GM23338 (cell line): ENCODE results near the gene MBNL1. TPM values are rescaled to one million over a fixed set of nuclear protein-coding genes. Genes with fewer than 3 reads are reported as not detected.

ENCODE experiments used
- ATAC-seq: fragments of 200-7000 bp; cut with Tn5 transposase; 3 replicates; pipeline ENCODE4 v1.9.1; 2020
- DNase-seq: peaks from one replicate; pipeline ENCODE4 v3.0.0-alpha.2; 2015; ENCODE audit warnings: low spot score
- H2AFZ ChIP-seq: fragments of 200-600 bp; sonication (generic); 2 replicates; pipeline ENCODE4 v1.8.0; 2016; ENCODE audit warnings: antibody characterized with exemption, mild to moderate bottlenecking, moderate library complexity
- H3F3A ChIP-seq: fragments of 200-600 bp; sonication (generic); replicated peaks from 2 replicates; pipeline ENCODE4 v1.8.0; 2017; ENCODE audit warnings: antibody characterized with exemption, mixed run types, low read depth
- H3K27ac ChIP-seq: fragments of 200-600 bp; sonication (generic); 2 replicates; pipeline ENCODE4 v1.6.1; 2016; ENCODE audit warnings: low read depth
- H3K27me3 ChIP-seq: fragments of 200-600 bp; sonication (generic); 2 replicates; pipeline ENCODE4 v1.8.0; 2016; ENCODE audit warnings: mild to moderate bottlenecking, mixed run types, moderate library complexity; ENCODE audit not compliant: insufficient read depth
- H3K36me3 ChIP-seq: fragments of 200-600 bp; sonication (generic); 2 replicates; pipeline ENCODE4 v1.8.0; 2016; ENCODE audit warnings: mild to moderate bottlenecking; ENCODE audit not compliant: insufficient read depth
- H3K4me1 ChIP-seq: fragments of 200-600 bp; sonication (generic); 2 replicates; pipeline ENCODE4 v1.8.0; 2016; ENCODE audit warnings: mild to moderate bottlenecking, moderate library complexity; ENCODE audit not compliant: insufficient read depth
- H3K4me2 ChIP-seq: fragments of 200-600 bp; sonication (generic); 2 replicates; pipeline ENCODE4 v1.7.1; 2017; ENCODE audit warnings: mixed run types
- H3K4me3 ChIP-seq: fragments of 200-600 bp; sonication (generic); 2 replicates; pipeline ENCODE4 v1.6.1; 2016; ENCODE audit warnings: mixed run types
- H3K79me2 ChIP-seq: fragments of 200-600 bp; sonication (generic); replicated peaks from 2 replicates; pipeline ENCODE4 v1.8.0; 2017; ENCODE audit warnings: mild to moderate bottlenecking; ENCODE audit not compliant: insufficient read depth
- H3K9me2 ChIP-seq: fragments of 200-600 bp; sonication (generic); 2 replicates; pipeline ENCODE4 v1.8.0; 2017; ENCODE audit not compliant: insufficient read depth
- H4K20me1 ChIP-seq: fragments of 200-600 bp; sonication (generic); replicated peaks from 2 replicates; pipeline ENCODE4 v1.8.0; 2017; ENCODE audit warnings: mild to moderate bottlenecking; ENCODE audit not compliant: insufficient read depth
- H3K27ac Mint-ChIP-seq: 2 replicates; pipeline ENCODE4 v1.8.0; 2020; ENCODE audit warnings: inconsistent platforms, mild to moderate bottlenecking, moderate library complexity, mixed read lengths
- H3K27me3 Mint-ChIP-seq: 3 replicates; pipeline ENCODE4 v1.8.0; 2022; ENCODE audit warnings: low read depth, mild to moderate bottlenecking, moderate library complexity, mixed read lengths, inconsistent platforms; ENCODE audit not compliant: insufficient read depth, poor library complexity
- H3K36me3 Mint-ChIP-seq: 3 replicates; pipeline ENCODE4 v1.8.0; 2021; ENCODE audit warnings: low read depth, mild to moderate bottlenecking, inconsistent platforms, moderate library complexity, mixed read lengths
- H3K4me1 Mint-ChIP-seq: 3 replicates; pipeline ENCODE4 v1.8.0; 2020; ENCODE audit warnings: mild to moderate bottlenecking, inconsistent platforms, mixed read lengths
- H3K4me3 Mint-ChIP-seq: 3 replicates; pipeline ENCODE4 v1.8.0; 2021; ENCODE audit warnings: moderate library complexity, mild to moderate bottlenecking, inconsistent platforms, mixed read lengths
- H3K9me3 Mint-ChIP-seq: 3 replicates; pipeline ENCODE4 v1.8.0; 2020; ENCODE audit warnings: moderate library complexity, mild to moderate bottlenecking, inconsistent platforms, mixed read lengths
- CREB1 ChIP-seq: fragments of 250-450 bp; sonication (Bioruptor Pico); IDR thresholded peaks from 2 replicates; pipeline ENCODE4 v1.5.0; 2020; ENCODE audit warnings: low read depth, mild to moderate bottlenecking, moderate library complexity
- EZH2 ChIP-seq: fragments of 200-600 bp; sonication (generic); IDR thresholded peaks from one replicate; pipeline ENCODE4 v1.8.0; 2017; ENCODE audit warnings: antibody characterized with exemption, mild to moderate bottlenecking, low read depth; ENCODE audit not compliant: unreplicated experiment
- JUNB ChIP-seq: IDR thresholded peaks from one replicate; pipeline ENCODE4 v1.6.1; 2016; ENCODE audit warnings: antibody characterized with exemption; ENCODE audit not compliant: unreplicated experiment
- NANOG ChIP-seq: IDR thresholded peaks from 2 replicates; pipeline ENCODE4 v1.6.1; 2016; ENCODE audit warnings: antibody characterized with exemption, borderline replicate concordance
- REST ChIP-seq: IDR thresholded peaks from one replicate; pipeline ENCODE4 v1.6.1; 2018; ENCODE audit warnings: antibody characterized with exemption; ENCODE audit not compliant: unreplicated experiment
- STAT1 ChIP-seq: IDR thresholded peaks from one replicate; pipeline ENCODE4 v1.6.1; 2016; ENCODE audit warnings: antibody characterized with exemption; ENCODE audit not compliant: unreplicated experiment
- ZNF114 ChIP-seq: fragments of 250-450 bp; sonication (Bioruptor Pico); IDR thresholded peaks from 2 replicates; pipeline ENCODE4 v1.5.0; 2020; ENCODE audit warnings: mild to moderate bottlenecking, moderate library complexity
- polyA plus RNA-seq: library from polyadenylated mRNA; unstranded; fragments of >200 nt; fragmentation: Nextera tagmentation; extraction: Ambion mirVana; gene quantifications from 2 replicates; pipeline ENCODE4 v1.2.1, GENCODE V29; 2016
- total RNA-seq: library from RNA; depleted of rRNA; stranded (reverse); fragments of >200 nt; shearing (Covaris generic); gene quantifications from 2 replicates; pipeline ENCODE4 v1.2.3, GENCODE V29; 2014

Gene MBNL1
- total and polyA plus RNA-seq, 2 experiments from 2014 or later = 9.4 to 23.2 TPM

GRCh38 chr3:152346740-152347139, 78.0 kb downstream of the MBNL1 start:
- no peak overlapping the region for H3K4me2 ChIP-seq
- ATAC-seq = no peak
- H3K9me2 ChIP-seq = no peaks in the 10 kb centered on the region
- H4K20me1 ChIP-seq = no peaks in the 10 kb centered on the region
- H2AFZ ChIP-seq = no peak overlapping the region
- no peaks in the 10 kb centered on the region for H3F3A ChIP-seq
- Mint-ChIP-seq H3K36me3 (no peaks in the 10 kb centered on the region), H3K4me1 (peaks cover 10% of the 10 kb centered on the region; the same call in 2 of the 3 replicates), H3K9me3 (no peaks in the 10 kb centered on the region), H3K27me3 (no peaks in the 10 kb centered on the region), H3K27ac (no peak overlapping the region), H3K4me3 (no peak overlapping the region)
- no peaks in the 10 kb centered on the region for H3K36me3 ChIP-seq
- no peak for DNase-seq
- no peak for TF ChIP-seq REST
- TF ChIP-seq ZNF114 = no peak
- TF ChIP-seq JUNB = no peak
- no peak for TF ChIP-seq EZH2
- no peak for TF ChIP-seq CREB1 (CRISPR knock-in tag)
- TF ChIP-seq NANOG = no peak
- TF ChIP-seq STAT1 = no peak
- no peak overlapping the region for H3K27ac ChIP-seq
- no peak overlapping the region for H3K4me3 ChIP-seq
- no peaks in the 10 kb centered on the region; the same call in 1 of the 2 replicates for H3K4me1 ChIP-seq
- H3K27me3 ChIP-seq = no peaks in the 10 kb centered on the region
- H3K79me2 ChIP-seq = 0 out of 2 replicates have a peak, but pooled peaks cover 5% of the 10 kb centered on the region

- Histone ChIP-seq H3K4me3 (no peak overlapping the region), H3K4me2 (no peak overlapping the region), H3K27ac (no peak overlapping the region), H3K9me2 (no peaks in the 10 kb centered on the region), H3F3A (no peaks in the 10 kb centered on the region), H3K4me1 (no peaks in the 10 kb centered on the region; the same call in 1 of the 2 replicates), H3K36me3 (no peaks in the 10 kb centered on the region), H2AFZ (no peak overlapping the region), H3K27me3 (no peaks in the 10 kb centered on the region), H3K79me2 (peaks cover 11% of the 10 kb centered on the region; the same call in 1 of the 2 replicates), H4K20me1 (no peaks in the 10 kb centered on the region)
- Mint-ChIP-seq H3K9me3 (no peaks in the 10 kb centered on the region), H3K27ac (no peak overlapping the region), H3K4me1 (peaks cover 10% of the 10 kb centered on the region), H3K36me3 (no peaks in the 10 kb centered on the region), H3K4me3 (no peak overlapping the region), H3K27me3 (no peaks in the 10 kb centered on the region)
- TF ChIP-seq REST = no peak
- ATAC-seq (no peak), DNase-seq (no peak)
Measured at GRCh38 chr3:152348436-152349177, 79.9 kb downstream of the MBNL1 start.
